ENCODE measurements around the gene ZNF423. TPM values are rescaled to one million over a fixed set of nuclear protein-coding genes. Genes with fewer than 3 reads are reported as not detected.

The ZNF423 gene
- total and polyA plus RNA-seq, 2 of the 13 experiments (the other 11 are each of a cell fraction or from before 2014, with no cell fraction given): 0.07 to 0.31 TPM

DNA sequence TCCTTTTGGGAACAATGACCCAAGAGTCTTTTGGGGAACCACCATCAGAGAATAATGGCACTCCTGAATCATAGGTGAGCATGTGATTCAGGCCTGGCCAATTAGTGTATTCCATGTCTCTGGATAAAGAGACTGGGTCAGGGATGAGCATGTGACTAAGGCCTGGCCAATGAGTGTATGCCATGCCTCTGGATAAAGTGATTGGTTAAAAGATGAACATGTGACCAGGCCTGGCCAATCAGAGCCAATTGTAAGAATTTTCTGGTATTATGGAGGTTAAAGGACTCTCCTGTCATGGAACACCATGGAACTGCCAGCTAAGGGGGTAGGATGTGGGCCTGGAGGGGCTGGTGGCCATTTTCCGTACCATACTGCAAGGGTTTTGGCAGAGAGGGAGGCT lies 288.0 kb downstream of the ZNF423 start:
- in situ Hi-C loops (cut with HindIII; ENCODE audit: extremely low pct_ligation_motif_present, low pct_unique_long_range_greater_than_20kb) (no loop called here), intact Hi-C loops (cut with micrococcal nuclease; ENCODE audit: unreplicated experiment) (no loop called here)
- Histone ChIP-seq H3K9ac (ENCODE audit: insufficient read depth, low read depth, low read length) (no peak overlapping the region), H3K36me3 (replicated peaks in 1 of 2; ENCODE audit: control insufficient read depth in 1 of 2, insufficient read depth in 2 of 2, low read length in 2 of 2) (no peaks in the 10 kb centered on the region), H3K9me3 (ENCODE audit: low read length) (no peaks in the 10 kb centered on the region), H3K4me2 (ENCODE audit: low read depth, low read length) (no peak overlapping the region), H3K4me3 (replicated peaks in 1 of 3; ENCODE audit: insufficient read depth in 1 of 3, low read depth in 2 of 3, low read length in 3 of 3) (no peak overlapping the region), H2AFZ (ENCODE audit: low read length) (no peak overlapping the region), H3K4me1 (ENCODE audit: insufficient read depth, low read length) (no peaks in the 10 kb centered on the region), H3K27me3 (ENCODE audit: control insufficient read depth in 1 of 2, insufficient read depth in 2 of 2, low read length in 2 of 2) (peaks cover 0 to 1% of the 10 kb centered on the region in 2 experiments; a peak in 1 of 5 replicates), H4K20me1 (ENCODE audit: insufficient read depth, low read length) (no peaks in the 10 kb centered on the region), H3K79me2 (ENCODE audit: insufficient read depth, low read length) (no peaks in the 10 kb centered on the region), H3K27ac (ENCODE audit: extremely low read length, insufficient read depth, low read length) (no peak overlapping the region)
- 27% methylated on average over 1 of the region's 1 CpG for WGBS (ENCODE audit: low lambda C conversion rate)
- POLR2A ChIA-PET: no interaction called here
- BruUV-seq (replicated peaks): no TSS peak
- no peak for DNase-seq (ENCODE audit: low spot score)
- CTCF ChIA-PET (ENCODE audit: low intra/inter-chr PET ratio, low total read pairs): no interaction called here
- TF ChIP-seq NFYC (CRISPR knock-in tag; IDR thresholded peaks at IDR 0.05) (peak; percentile 24; the same call in 1 of the 2 replicates), NFYB (CRISPR knock-in tag; IDR thresholded peaks at IDR 0.05) (peak; percentile 52; the same call in 1 of the 2 replicates), ZC3H13 (CRISPR knock-in tag; IDR thresholded peaks at IDR 0.05) (no peak)
- TF ChIP-seq, protein P1, sequence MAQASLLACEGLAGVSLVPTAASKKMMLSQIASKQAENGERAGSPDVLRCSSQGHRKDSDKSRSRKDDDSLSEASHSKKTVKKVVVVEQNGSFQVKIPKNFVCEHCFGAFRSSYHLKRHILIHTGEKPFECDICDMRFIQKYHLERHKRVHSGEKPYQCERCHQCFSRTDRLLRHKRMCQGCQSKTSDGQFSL (CRISPR knock-in tag; IDR thresholded peaks at IDR 0.05): no peak
- no peak for FAIRE-seq
- no peak for ATAC-seq

DNA sequence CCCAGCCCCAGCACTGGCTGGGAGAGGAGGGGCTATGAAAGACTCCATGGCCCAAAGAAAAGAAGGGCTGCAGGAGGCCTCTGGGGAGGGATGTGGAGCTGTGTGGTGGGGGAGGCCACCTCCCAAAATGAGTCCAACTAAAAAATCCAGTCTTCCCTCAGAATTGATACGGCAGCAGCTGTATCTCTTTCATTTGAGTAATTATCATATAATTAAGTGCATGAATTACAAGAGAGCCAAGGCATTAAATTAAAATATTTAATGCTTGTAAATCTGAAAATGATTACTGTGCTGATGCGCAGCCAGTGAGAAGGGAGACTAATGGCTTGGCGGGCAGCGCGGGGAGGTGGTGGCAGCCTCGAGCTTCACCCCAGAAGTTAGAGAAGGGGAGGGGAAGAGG lies 289.5 kb downstream of the ZNF423 start:
- Histone ChIP-seq H3K4me2 (ENCODE audit: low read depth, low read length) (no peak overlapping the region), H3K9me3 (ENCODE audit: low read length) (no peaks in the 10 kb centered on the region), H3K27ac (ENCODE audit: extremely low read length, insufficient read depth, low read length) (no peak overlapping the region), H3K36me3 (replicated peaks in 1 of 2; ENCODE audit: control insufficient read depth in 1 of 2, insufficient read depth in 2 of 2, low read length in 2 of 2) (no peaks in the 10 kb centered on the region), H2AFZ (ENCODE audit: low read length) (no peak overlapping the region), H3K4me3 (replicated peaks in 1 of 3; ENCODE audit: insufficient read depth in 1 of 3, low read depth in 2 of 3, low read length in 3 of 3) (no peak overlapping the region), H3K4me1 (ENCODE audit: insufficient read depth, low read length) (no peaks in the 10 kb centered on the region), H3K9ac (ENCODE audit: insufficient read depth, low read depth, low read length) (no peak overlapping the region), H3K27me3 (ENCODE audit: control insufficient read depth in 1 of 2, insufficient read depth in 2 of 2, low read length in 2 of 2) (peaks cover 0 to 1% of the 10 kb centered on the region in 2 experiments; a peak in 1 of 5 replicates), H3K79me2 (ENCODE audit: insufficient read depth, low read length) (no peaks in the 10 kb centered on the region), H4K20me1 (ENCODE audit: insufficient read depth, low read length) (no peaks in the 10 kb centered on the region)
- DNase-seq (ENCODE audit: low spot score) (no peak), FAIRE-seq (no peak), ATAC-seq (no peak)
- ChIA-PET CTCF (ENCODE audit: low intra/inter-chr PET ratio, low total read pairs) (no interaction called here), POLR2A (no interaction called here)
- intact Hi-C loops (cut with micrococcal nuclease; ENCODE audit: unreplicated experiment) (no loop called here), in situ Hi-C loops (cut with HindIII; ENCODE audit: extremely low pct_ligation_motif_present, low pct_unique_long_range_greater_than_20kb) (no loop called here)
- BruUV-seq (replicated peaks): no TSS peak
- WGBS (ENCODE audit: low lambda C conversion rate): 41% methylated on average over 6 of the region's 6 CpGs
- TF ChIP-seq ZNF543 (CRISPR knock-in tag; IDR thresholded peaks at IDR 0.05) (no peak), MAF1 (CRISPR knock-in tag; IDR thresholded peaks at IDR 0.05; ENCODE audit: borderline replicate concordance) (no peak), ZNF276 (CRISPR knock-in tag; IDR thresholded peaks at IDR 0.05; ENCODE audit: low read depth) (no peak), SATB2 (CRISPR knock-in tag; IDR thresholded peaks at IDR 0.05) (no peak), FOXK2 (IDR thresholded peaks at IDR 0.05) (no peak), ZNF7 (CRISPR knock-in tag; IDR thresholded peaks at IDR 0.05) (no peak), THAP11 (CRISPR knock-in tag; IDR thresholded peaks at IDR 0.05) (no peak), KLF6 (CRISPR knock-in tag; IDR thresholded peaks at IDR 0.05) (no peak), ZNF230 (CRISPR knock-in tag; IDR thresholded peaks at IDR 0.05) (no peak)
- TF ChIP-seq, protein P2, sequence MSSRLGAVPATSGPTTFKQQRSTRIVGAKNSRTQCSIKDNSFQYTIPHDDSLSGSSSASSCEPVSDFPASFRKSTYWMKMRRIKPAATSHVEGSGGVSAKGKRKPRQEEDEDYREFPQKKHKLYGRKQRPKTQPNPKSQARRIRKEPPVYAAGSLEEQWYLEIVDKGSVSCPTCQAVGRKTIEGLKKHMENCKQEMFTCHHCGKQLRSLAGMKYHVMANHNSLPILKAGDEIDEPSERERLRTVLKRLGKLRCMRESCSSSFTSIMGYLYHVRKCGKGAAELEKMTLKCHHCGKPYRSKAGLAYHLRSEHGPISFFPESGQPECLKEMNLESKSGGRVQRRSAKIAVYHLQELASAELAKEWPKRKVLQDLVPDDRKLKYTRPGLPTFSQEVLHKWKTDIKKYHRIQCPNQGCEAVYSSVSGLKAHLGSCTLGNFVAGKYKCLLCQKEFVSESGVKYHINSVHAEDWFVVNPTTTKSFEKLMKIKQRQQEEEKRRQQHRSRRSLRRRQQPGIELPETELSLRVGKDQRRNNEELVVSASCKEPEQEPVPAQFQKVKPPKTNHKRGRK (CRISPR knock-in tag; IDR thresholded peaks at IDR 0.05): no peak

All from HepG2 (cell line).